SK-N-SH (cell line): Measurements from ENCODE around the gene PXDN. TPM values are rescaled to one million over a fixed set of nuclear protein-coding genes. Genes with fewer than 3 reads are reported as not detected.

Experiments
- CTCF ChIA-PET: fragments of 300-600, 350-600 bp; formaldehyde crosslinking; extraction: SDS; loops from one replicate; lab custom pipeline; 2021; lab: Yijun Ruan, JAX
- POLR2A ChIA-PET: fragments of 350-600 bp; sonication (Branson Sonifier 250); formaldehyde crosslinking; extraction: SDS; loops from one replicate; lab custom pipeline; 2020; ENCODE audit warnings: antibody characterized with exemption, inconsistent platforms; lab: Yijun Ruan, JAX
- DNase-seq: peaks from one replicate; pipeline ENCODE4 v3.0.0; 2012
- H2AFZ ChIP-seq: fragments of 200-600 bp; sonication (generic); 2 replicates; pipeline ENCODE4 v1.8.1; 2016; ENCODE audit warnings: antibody characterized with exemption, mild to moderate bottlenecking, low read depth
- H3F3A ChIP-seq: fragments of 200-600 bp; sonication (generic); replicated peaks from 2 replicates; pipeline ENCODE3; 2016; ENCODE audit warnings: antibody characterized with exemption, mild to moderate bottlenecking; ENCODE audit not compliant: insufficient read depth
- H3K27ac ChIP-seq, 2 experiments: fragments of 200-500 bp in 1 of 2; fragments of 200-600 bp in 1 of 2; sonication (Bioruptor generic) in 1 of 2; sonication (generic), shearing (Covaris generic) in 1 of 2; 2 replicates each; pipeline versions ENCODE4 v1.5.1 to v1.6.1; 2014 to 2016; ENCODE audit warnings: low read depth in 2 of 2, inconsistent platforms in 1 of 2, low read length in 1 of 2, mild to moderate bottlenecking in 1 of 2, mixed read lengths in 1 of 2
- H3K27me3 ChIP-seq: fragments of 200-600 bp; sonication (generic), shearing (Covaris generic); 2 replicates; pipeline ENCODE4 v1.6.1; 2016; ENCODE audit warnings: mixed run types; ENCODE audit not compliant: insufficient read depth
- H3K36me3 ChIP-seq, 2 experiments: fragments of 200-500 bp in 1 of 2; fragments of 200-600 bp in 1 of 2; sonication (Bioruptor generic) in 1 of 2; sonication (generic) in 1 of 2; replicated peaks in 1 of 2; 2 replicates each; pipeline versions ENCODE3 to v1.5.1; 2014 to 2016; ENCODE audit warnings: low read length in 1 of 2, mild to moderate bottlenecking in 1 of 2; ENCODE audit not compliant: insufficient read depth in 2 of 2, control insufficient read depth in 1 of 2
- H3K4me1 ChIP-seq, 2 experiments: fragments of 200-500 bp in 1 of 2; fragments of 200-600 bp in 1 of 2; sonication (Bioruptor generic) in 1 of 2; sonication (generic), shearing (Covaris generic) in 1 of 2; 2 replicates each; pipeline versions ENCODE4 v1.5.1 to v1.6.1; 2014 to 2016; ENCODE audit warnings: low read depth in 1 of 2, low read length in 1 of 2, mixed run types in 1 of 2; ENCODE audit not compliant: insufficient read depth in 2 of 2, control insufficient read depth in 1 of 2
- H3K4me2 ChIP-seq: fragments of 200-600 bp; sonication (generic), shearing (Covaris generic); 2 replicates; pipeline ENCODE4 v1.6.1; 2017; ENCODE audit warnings: mixed run types
- H3K4me3 ChIP-seq, 2 experiments: fragments of 200-500 bp in 1 of 2; fragments of 200-600 bp in 1 of 2; sonication (Bioruptor generic) in 1 of 2; sonication (generic), shearing (Covaris generic) in 1 of 2; 2 replicates each; pipeline versions ENCODE4 v1.5.1 to v1.8.1; 2014 to 2016; ENCODE audit warnings: low read depth in 2 of 2, inconsistent platforms in 1 of 2, low read length in 1 of 2, mild to moderate bottlenecking in 1 of 2, mixed read lengths in 1 of 2, moderate library complexity in 1 of 2
- H3K79me2 ChIP-seq: fragments of 200-600 bp; sonication (generic); 2 replicates; pipeline ENCODE4 v1.8.1; 2017; ENCODE audit warnings: mild to moderate bottlenecking; ENCODE audit not compliant: insufficient read depth
- H3K9ac ChIP-seq: fragments of 200-600 bp; sonication (generic); 2 replicates; pipeline ENCODE4 v1.6.1; 2017; ENCODE audit warnings: mixed run types
- H3K9me2 ChIP-seq: fragments of 200-600 bp; sonication (generic); 2 replicates; pipeline ENCODE4 v1.6.1; 2017; ENCODE audit warnings: mixed run types
- H3K9me3 ChIP-seq: fragments of 200-600 bp; sonication (generic); 2 replicates; pipeline ENCODE4 v1.6.1; 2017; ENCODE audit warnings: mixed run types, mild to moderate bottlenecking, moderate library complexity
- H4K20me1 ChIP-seq: fragments of 200-600 bp; sonication (generic); 2 replicates; pipeline ENCODE4 v1.6.1; 2017; ENCODE audit warnings: mild to moderate bottlenecking, mixed run types; ENCODE audit not compliant: insufficient read depth
- EP300 ChIP-seq, 2 experiments: IDR thresholded peaks; 2 replicates each; pipeline versions ENCODE4 v1.4.0 to v1.6.1; 2012; ENCODE audit warnings: borderline replicate concordance in 1 of 2, low read depth in 1 of 2, low read length in 1 of 2
- JUND ChIP-seq: IDR thresholded peaks from 2 replicates; pipeline ENCODE4 v1.4.0; 2012
- MEF2A ChIP-seq: IDR thresholded peaks from 2 replicates; pipeline ENCODE4 v1.4.0; 2012; ENCODE audit warnings: low read depth, borderline replicate concordance
- MXI1 ChIP-seq: IDR thresholded peaks from 2 replicates; pipeline ENCODE4 v1.6.1; 2012; ENCODE audit warnings: mild to moderate bottlenecking, low read depth, low read length, improper control_type of control experiment
- NFIC ChIP-seq: IDR thresholded peaks from 2 replicates; pipeline ENCODE4 v1.4.0; 2012; ENCODE audit warnings: borderline replicate concordance
- RFX5 ChIP-seq: IDR thresholded peaks from 2 replicates; pipeline ENCODE4 v1.6.1; 2012; ENCODE audit warnings: mild to moderate bottlenecking, improper control_type of control experiment, low read length
- RXRA ChIP-seq: IDR thresholded peaks from 2 replicates; pipeline ENCODE4 v1.4.0; 2012; ENCODE audit warnings: low read depth, mild to moderate bottlenecking, borderline replicate concordance
- SMC3 ChIP-seq: IDR thresholded peaks from 2 replicates; pipeline ENCODE4 v1.6.1; 2012; ENCODE audit warnings: low read depth, low read length, improper control_type of control experiment
- TAF1 ChIP-seq: IDR thresholded peaks from 2 replicates; pipeline ENCODE4 v1.6.1; 2012; ENCODE audit warnings: low read depth, mild to moderate bottlenecking, low read length, moderate library complexity, borderline replicate concordance
- TCF12 ChIP-seq: IDR thresholded peaks from 2 replicates; pipeline ENCODE4 v1.4.0; 2012
- TEAD4 ChIP-seq: IDR thresholded peaks from 2 replicates; pipeline ENCODE4 v1.4.0; 2012; ENCODE audit warnings: mild to moderate bottlenecking, borderline replicate concordance; ENCODE audit not compliant: insufficient read depth
- YY1 ChIP-seq: IDR thresholded peaks from 2 replicates; pipeline ENCODE4 v1.4.0; 2012; ENCODE audit warnings: low read depth, mild to moderate bottlenecking
- WGBS: methylation state at CpG from one replicate; pipeline ENCODE4 v1.1.6; 2017; ENCODE audit warnings: low lambda C conversion rate; 5-methylcytosine and 5-hydroxymethylcytosine counted together
- polyA plus RNA-seq, 3 experiments: library from polyadenylated mRNA; depleted of rRNA; stranded (reverse); fragments of >200 nt; gene quantifications; 2 replicates each; pipeline ENCODE4 v1.2.3, GENCODE V29; 2012
- TF ChIP-seq, protein P1 (sequence below): IDR thresholded peaks from 2 replicates; pipeline ENCODE4; 2012
- TF ChIP-seq, protein P2 (sequence below): IDR thresholded peaks from 2 replicates; pipeline ENCODE4 v1.4.0; 2012; ENCODE audit warnings: low read depth
- TF ChIP-seq, protein P3 (sequence below): IDR thresholded peaks from 2 replicates; pipeline ENCODE4 v1.4.0; 2012; ENCODE audit warnings: low read depth, borderline replicate concordance
- TF ChIP-seq, protein P4 (sequence below): IDR thresholded peaks from 2 replicates; pipeline ENCODE4 v1.4.0; 2012; ENCODE audit warnings: low read depth, borderline replicate concordance
- TF ChIP-seq, protein P5 (sequence below): fragments of 200-600 bp; sonication (generic); IDR thresholded peaks from 2 replicates; pipeline ENCODE4 v1.6.1; 2017; ENCODE audit warnings: antibody characterized with exemption, mild to moderate bottlenecking, moderate library complexity

Gene PXDN
- polyA plus RNA-seq, 1 of the 3 experiments (the other 2 are of a cell fraction): 146 TPM

DNA sequence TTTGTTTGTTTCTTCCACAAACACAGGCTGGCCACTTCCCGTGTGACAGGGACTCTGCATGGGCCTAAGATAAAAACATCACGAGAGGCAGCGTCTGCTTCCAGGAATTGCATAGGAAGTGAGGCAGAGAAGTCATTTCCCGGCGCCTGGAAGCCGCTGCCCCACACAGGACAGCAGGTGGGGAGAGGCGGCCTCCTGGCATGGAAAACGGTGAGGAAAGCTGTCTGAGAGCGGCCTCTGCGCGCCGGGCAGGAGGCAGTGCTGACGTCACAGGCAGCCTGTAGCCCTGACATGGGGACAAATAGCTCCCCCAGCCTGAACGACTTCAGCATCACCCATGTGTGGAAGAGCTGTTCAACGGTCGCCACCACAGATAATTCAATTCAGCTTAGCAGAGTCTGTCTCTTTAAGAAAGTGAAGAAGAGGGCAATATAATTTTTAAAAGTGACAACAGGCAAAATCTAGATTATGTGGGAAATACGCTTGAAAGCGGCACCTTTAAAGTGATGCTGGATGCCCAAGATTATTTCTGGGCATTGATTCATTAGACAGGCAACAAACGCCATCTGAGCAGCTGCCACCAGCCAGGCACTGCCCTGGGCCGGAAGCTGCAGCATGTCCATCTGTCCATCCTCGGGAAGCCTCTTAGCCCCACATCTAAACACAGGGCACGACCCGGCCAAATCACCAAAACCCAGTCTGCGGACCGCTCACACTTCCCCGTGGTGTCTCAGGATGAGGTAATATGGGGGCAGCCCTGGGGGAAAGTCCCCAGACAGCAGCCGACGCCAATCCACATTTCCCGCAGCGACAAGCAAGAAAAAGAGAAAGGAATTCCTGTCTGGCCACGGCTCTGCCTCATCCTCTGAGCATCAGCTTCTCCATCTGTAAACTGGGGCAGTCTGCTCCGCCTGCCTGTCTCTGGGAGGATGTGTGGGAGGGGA, 138.9 kb downstream of the PXDN start:
- H3K9ac ChIP-seq: 0 out of 2 replicates have a peak overlapping the region, but pooled peaks have one; percentile 25
- H2AFZ ChIP-seq: peak overlapping the region; percentile 25; the same call in 1 of the 2 replicates
- H3K27ac ChIP-seq: peak overlapping the region; percentile 6 to 18; a peak in 3 of 4 replicates
- WGBS: 53% methylated on average over 30 of the region's 32 CpGs
- H3K27me3 ChIP-seq: no peaks in the 10 kb centered on the region
- H3K4me2 ChIP-seq: peak overlapping the region; percentile 59
- DNase-seq: peak; percentile 80
- H3K36me3 ChIP-seq: no peaks in the 10 kb centered on the region
- H3K79me2 ChIP-seq: no peaks in the 10 kb centered on the region
- TF ChIP-seq MXI1: peak; percentile 10; the same call in 1 of the 2 replicates
- no peak for TF ChIP-seq YY1
- TF ChIP-seq, all 33 proteins: peak for 1
- CTCF ChIA-PET: interaction anchor here (0.6 to 3.0 kb wide), 9 partner anchors 12 to 164 kb away, joined by 3 to 10 read pairs (median 4); no protein-coding TSS in a partner anchor
- H4K20me1 ChIP-seq: no peaks in the 10 kb centered on the region
- H3F3A ChIP-seq: no peaks in the 10 kb centered on the region
- H3K9me3 ChIP-seq: no peaks in the 10 kb centered on the region
- H3K9me2 ChIP-seq: no peaks in the 10 kb centered on the region
- peaks cover 25 to 31% of the 10 kb centered on the region in 2 experiments; a peak in 3 of 4 replicates for H3K4me1 ChIP-seq
- POLR2A ChIA-PET: interaction anchor here (1.9 kb wide), 1 partner anchor 11 kb away, joined by 5 read pairs; no protein-coding TSS in a partner anchor
- no peak overlapping the region for H3K4me3 ChIP-seq

DNA sequence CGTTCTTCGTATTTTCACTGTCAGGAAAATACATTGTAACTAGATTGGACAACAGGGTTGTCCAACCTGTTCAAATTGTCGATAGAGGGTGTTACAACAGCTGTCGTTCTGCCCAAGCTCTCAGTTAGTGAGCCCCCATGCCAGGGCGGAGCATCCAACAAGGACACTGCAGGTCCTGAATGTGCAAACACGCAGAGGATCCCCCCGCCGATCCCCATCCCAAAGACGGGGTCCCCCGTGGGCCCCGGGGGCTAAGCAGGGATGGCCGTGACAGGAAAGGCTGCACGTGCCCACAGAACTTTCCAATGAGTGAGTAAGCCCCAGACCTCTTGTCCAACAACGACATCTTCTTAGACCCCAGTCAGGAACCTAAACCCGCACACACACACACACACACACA, 140.8 kb downstream of the PXDN start:
- 97% methylated on average over 15 of the region's 15 CpGs for WGBS
- H3F3A ChIP-seq: no peaks in the 10 kb centered on the region
- no peaks in the 10 kb centered on the region for H3K9me3 ChIP-seq
- H3K4me2 ChIP-seq: no peak overlapping the region
- H3K79me2 ChIP-seq: no peaks in the 10 kb centered on the region
- no peak overlapping the region for H2AFZ ChIP-seq
- H3K4me1 ChIP-seq: peaks cover 19 to 30% of the 10 kb centered on the region in 2 experiments; a peak in 2 of 4 replicates
- no peaks in the 10 kb centered on the region for H3K36me3 ChIP-seq
- no peaks in the 10 kb centered on the region for H3K9me2 ChIP-seq
- TF ChIP-seq, protein P1, sequence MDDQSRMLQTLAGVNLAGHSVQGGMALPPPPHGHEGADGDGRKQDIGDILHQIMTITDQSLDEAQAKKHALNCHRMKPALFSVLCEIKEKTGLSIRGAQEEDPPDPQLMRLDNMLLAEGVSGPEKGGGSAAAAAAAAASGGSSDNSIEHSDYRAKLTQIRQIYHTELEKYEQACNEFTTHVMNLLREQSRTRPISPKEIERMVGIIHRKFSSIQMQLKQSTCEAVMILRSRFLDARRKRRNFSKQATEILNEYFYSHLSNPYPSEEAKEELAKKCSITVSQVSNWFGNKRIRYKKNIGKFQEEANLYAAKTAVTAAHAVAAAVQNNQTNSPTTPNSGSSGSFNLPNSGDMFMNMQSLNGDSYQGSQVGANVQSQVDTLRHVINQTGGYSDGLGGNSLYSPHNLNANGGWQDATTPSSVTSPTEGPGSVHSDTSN: no peak
- TF ChIP-seq, protein P2, sequence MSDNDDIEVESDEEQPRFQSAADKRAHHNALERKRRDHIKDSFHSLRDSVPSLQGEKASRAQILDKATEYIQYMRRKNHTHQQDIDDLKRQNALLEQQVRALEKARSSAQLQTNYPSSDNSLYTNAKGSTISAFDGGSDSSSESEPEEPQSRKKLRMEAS: no peak
- TF ChIP-seq, protein P3, sequence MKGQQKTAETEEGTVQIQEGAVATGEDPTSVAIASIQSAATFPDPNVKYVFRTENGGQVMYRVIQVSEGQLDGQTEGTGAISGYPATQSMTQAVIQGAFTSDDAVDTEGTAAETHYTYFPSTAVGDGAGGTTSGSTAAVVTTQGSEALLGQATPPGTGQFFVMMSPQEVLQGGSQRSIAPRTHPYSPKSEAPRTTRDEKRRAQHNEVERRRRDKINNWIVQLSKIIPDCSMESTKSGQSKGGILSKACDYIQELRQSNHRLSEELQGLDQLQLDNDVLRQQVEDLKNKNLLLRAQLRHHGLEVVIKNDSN: no peak
- no peak for TF ChIP-seq RXRA
- no peak for TF ChIP-seq YY1
- TF ChIP-seq TEAD4: no peak
- no peak for TF ChIP-seq TAF1
- TF ChIP-seq NFIC: no peak
- TF ChIP-seq, protein P4, sequence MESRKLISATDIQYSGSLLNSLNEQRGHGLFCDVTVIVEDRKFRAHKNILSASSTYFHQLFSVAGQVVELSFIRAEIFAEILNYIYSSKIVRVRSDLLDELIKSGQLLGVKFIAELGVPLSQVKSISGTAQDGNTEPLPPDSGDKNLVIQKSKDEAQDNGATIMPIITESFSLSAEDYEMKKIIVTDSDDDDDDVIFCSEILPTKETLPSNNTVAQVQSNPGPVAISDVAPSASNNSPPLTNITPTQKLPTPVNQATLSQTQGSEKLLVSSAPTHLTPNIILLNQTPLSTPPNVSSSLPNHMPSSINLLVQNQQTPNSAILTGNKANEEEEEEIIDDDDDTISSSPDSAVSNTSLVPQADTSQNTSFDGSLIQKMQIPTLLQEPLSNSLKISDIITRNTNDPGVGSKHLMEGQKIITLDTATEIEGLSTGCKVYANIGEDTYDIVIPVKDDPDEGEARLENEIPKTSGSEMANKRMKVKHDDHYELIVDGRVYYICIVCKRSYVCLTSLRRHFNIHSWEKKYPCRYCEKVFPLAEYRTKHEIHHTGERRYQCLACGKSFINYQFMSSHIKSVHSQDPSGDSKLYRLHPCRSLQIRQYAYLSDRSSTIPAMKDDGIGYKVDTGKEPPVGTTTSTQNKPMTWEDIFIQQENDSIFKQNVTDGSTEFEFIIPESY: no peak
- no peak for TF ChIP-seq EP300 (IDR thresholded peaks at IDR 0.05; ENCODE audit: borderline replicate concordance in 1 of 2, low read depth in 1 of 2, low read length in 1 of 2)
- TF ChIP-seq MEF2A: no peak
- no peak for TF ChIP-seq SMC3
- TF ChIP-seq, protein P5, sequence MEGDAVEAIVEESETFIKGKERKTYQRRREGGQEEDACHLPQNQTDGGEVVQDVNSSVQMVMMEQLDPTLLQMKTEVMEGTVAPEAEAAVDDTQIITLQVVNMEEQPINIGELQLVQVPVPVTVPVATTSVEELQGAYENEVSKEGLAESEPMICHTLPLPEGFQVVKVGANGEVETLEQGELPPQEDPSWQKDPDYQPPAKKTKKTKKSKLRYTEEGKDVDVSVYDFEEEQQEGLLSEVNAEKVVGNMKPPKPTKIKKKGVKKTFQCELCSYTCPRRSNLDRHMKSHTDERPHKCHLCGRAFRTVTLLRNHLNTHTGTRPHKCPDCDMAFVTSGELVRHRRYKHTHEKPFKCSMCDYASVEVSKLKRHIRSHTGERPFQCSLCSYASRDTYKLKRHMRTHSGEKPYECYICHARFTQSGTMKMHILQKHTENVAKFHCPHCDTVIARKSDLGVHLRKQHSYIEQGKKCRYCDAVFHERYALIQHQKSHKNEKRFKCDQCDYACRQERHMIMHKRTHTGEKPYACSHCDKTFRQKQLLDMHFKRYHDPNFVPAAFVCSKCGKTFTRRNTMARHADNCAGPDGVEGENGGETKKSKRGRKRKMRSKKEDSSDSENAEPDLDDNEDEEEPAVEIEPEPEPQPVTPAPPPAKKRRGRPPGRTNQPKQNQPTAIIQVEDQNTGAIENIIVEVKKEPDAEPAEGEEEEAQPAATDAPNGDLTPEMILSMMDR: no peak
- no peak for TF ChIP-seq TCF12
- TF ChIP-seq JUND: no peak
- TF ChIP-seq RFX5: no peak
- TF ChIP-seq, all 33 proteins: peak for 0
- H3K9ac ChIP-seq: no peak overlapping the region
- CTCF ChIA-PET: interaction anchor here (1.1 to 2.9 kb wide), 2 partner anchors 9 to 13 kb away, joined by 3 to 10 read pairs; no protein-coding TSS in a partner anchor
- no peak overlapping the region for H3K4me3 ChIP-seq
- H3K27me3 ChIP-seq: no peaks in the 10 kb centered on the region
- no peaks in the 10 kb centered on the region for H4K20me1 ChIP-seq
- POLR2A ChIA-PET: no interaction called here
- no peak overlapping the region for H3K27ac ChIP-seq
- DNase-seq: no peak
